NT2/D1 (cell line): ENCODE data around the gene C2orf81.

Source experiments
- DNase-seq: peaks from one replicate; pipeline ENCODE4 v3.0.0-alpha.2; 2011; ENCODE audit warnings: low read depth, low spot score
- H3K27me3 ChIP-seq: 2 replicates; pipeline ENCODE4 v1.6.0; 2011; ENCODE audit warnings: mild to moderate bottlenecking; ENCODE audit not compliant: insufficient read length, insufficient read depth
- H3K36me3 ChIP-seq: 2 replicates; pipeline ENCODE4 v1.6.1; 2011; ENCODE audit warnings: mild to moderate bottlenecking, low read length, mixed read lengths; ENCODE audit not compliant: insufficient read depth, insufficient read length
- H3K4me1 ChIP-seq: 2 replicates; pipeline ENCODE4 v1.5.1; 2011; ENCODE audit not compliant: insufficient read depth, insufficient read length
- H3K4me3 ChIP-seq: 2 replicates; pipeline ENCODE4 v1.5.1; 2011; ENCODE audit warnings: low read depth; ENCODE audit not compliant: insufficient read length
- H3K9ac ChIP-seq: 2 replicates; pipeline ENCODE4 v1.6.0; 2011; ENCODE audit warnings: low read depth; ENCODE audit not compliant: insufficient read length
- H3K9me3 ChIP-seq: 2 replicates; pipeline ENCODE4 v1.5.1; 2011; ENCODE audit warnings: mild to moderate bottlenecking, low read length; ENCODE audit not compliant: insufficient read depth
- SUZ12 ChIP-seq: IDR thresholded peaks from 2 replicates; pipeline ENCODE4 v1.6.1; 2011; ENCODE audit not compliant: insufficient read length, insufficient read depth; ENCODE audit errors: extremely low read depth
- YY1 ChIP-seq: IDR thresholded peaks from 2 replicates; pipeline ENCODE4 v1.6.1; 2011; ENCODE audit not compliant: insufficient read length, insufficient read depth
- ZNF274 ChIP-seq: IDR thresholded peaks from 2 replicates; pipeline ENCODE4 v1.6.1; 2011; ENCODE audit warnings: mild to moderate bottlenecking, low read depth, low read length

C2orf81 gene

GRCh38 chr2:74375838-74376237 is 45.6 kb downstream of the C2orf81 start:
- H3K27me3 ChIP-seq: no peaks in the 10 kb centered on the region
- no peak overlapping the region for H3K4me3 ChIP-seq
- H3K4me1 ChIP-seq: peaks cover 17% of the 10 kb centered on the region
- H3K9me3 ChIP-seq: no peaks in the 10 kb centered on the region
- TF ChIP-seq ZNF274 (no peak), SUZ12 (no peak), YY1 (no peak)
- H3K36me3 ChIP-seq: peaks cover 75% of the 10 kb centered on the region
- no peak overlapping the region for H3K9ac ChIP-seq
- DNase-seq: no peak

- TF ChIP-seq YY1: no peak
- no peak for TF ChIP-seq ZNF274
- Histone ChIP-seq H3K9ac (peak overlapping the region; percentile 65), H3K36me3 (peaks cover 87% of the 10 kb centered on the region), H3K4me3 (peak overlapping the region; percentile 31), H3K27me3 (no peaks in the 10 kb centered on the region), H3K9me3 (no peaks in the 10 kb centered on the region), H3K4me1 (peaks cover 14% of the 10 kb centered on the region)
- peak; percentile 36 for DNase-seq
Measured at GRCh38 chr2:74374509-74375205, 46.8 kb downstream of the C2orf81 start.

- peaks cover 12% of the 10 kb centered on the region for H3K4me1 ChIP-seq
- no peaks in the 10 kb centered on the region for H3K9me3 ChIP-seq
- H3K9ac ChIP-seq: peak overlapping the region; percentile 65
- no peaks in the 10 kb centered on the region for H3K27me3 ChIP-seq
- peak overlapping the region; percentile 31 for H3K4me3 ChIP-seq
- DNase-seq: no peak
- peaks cover 90% of the 10 kb centered on the region for H3K36me3 ChIP-seq
- TF ChIP-seq ZNF274 (no peak), SUZ12 (no peak), YY1 (no peak)
Measured at GRCh38 chr2:74373985-74374384, 47.4 kb downstream of the C2orf81 start.

GRCh38 chr2:74373221-74373676 is 48.2 kb downstream of the C2orf81 start:
- TF ChIP-seq ZNF274: no peak
- Histone ChIP-seq H3K36me3 (peaks cover 90% of the 10 kb centered on the region), H3K4me1 (peaks cover 9% of the 10 kb centered on the region), H3K27me3 (no peaks in the 10 kb centered on the region), H3K4me3 (no peak overlapping the region), H3K9ac (no peak overlapping the region), H3K9me3 (no peaks in the 10 kb centered on the region)
- peak; percentile 36 for DNase-seq

- H3K9ac ChIP-seq: no peak overlapping the region
- H3K36me3 ChIP-seq: peaks cover 90% of the 10 kb centered on the region
- TF ChIP-seq YY1: no peak
- no peak for TF ChIP-seq SUZ12
- TF ChIP-seq ZNF274: no peak
- H3K27me3 ChIP-seq: no peaks in the 10 kb centered on the region
- H3K4me1 ChIP-seq: peaks cover 9% of the 10 kb centered on the region
- no peak overlapping the region for H3K4me3 ChIP-seq
- no peaks in the 10 kb centered on the region for H3K9me3 ChIP-seq
- DNase-seq: no peak
Measured at GRCh38 chr2:74372674-74373073, 48.7 kb downstream of the C2orf81 start.

GRCh38 chr2:74371421-74371820 is 50.0 kb downstream of the C2orf81 start:
- no peak overlapping the region for H3K4me3 ChIP-seq
- peaks cover 90% of the 10 kb centered on the region for H3K36me3 ChIP-seq
- H3K4me1 ChIP-seq: peaks cover 9% of the 10 kb centered on the region
- no peak for TF ChIP-seq SUZ12
- no peak for TF ChIP-seq ZNF274
- no peak for TF ChIP-seq YY1
- DNase-seq: no peak
- H3K9me3 ChIP-seq: no peaks in the 10 kb centered on the region
- H3K27me3 ChIP-seq: no peaks in the 10 kb centered on the region
- no peak overlapping the region for H3K9ac ChIP-seq

- Histone ChIP-seq H3K4me1 (peaks cover 13% of the 10 kb centered on the region), H3K36me3 (peaks cover 90% of the 10 kb centered on the region), H3K9ac (no peak overlapping the region), H3K4me3 (no peak overlapping the region), H3K9me3 (no peaks in the 10 kb centered on the region), H3K27me3 (no peaks in the 10 kb centered on the region)
- DNase-seq: no peak
- TF ChIP-seq SUZ12: no peak
- no peak for TF ChIP-seq ZNF274
- TF ChIP-seq YY1: no peak
Measured at GRCh38 chr2:74369976-74370375, 51.4 kb downstream of the C2orf81 start.
